Upper lobe of left lung (tissue), 6 donors: Measurements from ENCODE around the gene KSR2. TPM values are rescaled to one million over a fixed set of nuclear protein-coding genes. Genes with fewer than 3 reads are reported as not detected.

Experiments used
- ATAC-seq, 2 donors: fragments of 200-7000 bp; cut with Tn5 transposase; one replicate each; pipeline ENCODE4 v1.9.1; 2022; ENCODE audit warnings: mild to moderate bottlenecking in 2 of 2, moderate library complexity in 2 of 2; ENCODE audit not compliant: low FRiP score in 2 of 2
- DNase-seq, 2 donors: peaks; one replicate each; pipeline ENCODE4 v3.0.0-alpha.2; 2019 to 2020
- H3K27ac ChIP-seq, 4 donors: fragments of 200-600 bp; sonication (generic); one replicate each; pipeline ENCODE4 v1.5.1; 2016 to 2019
- H3K27me3 ChIP-seq, 4 donors: fragments of 200-600 bp; sonication (generic); one replicate each; pipeline ENCODE4 v1.5.1; 2017 to 2019
- H3K36me3 ChIP-seq, 4 donors: fragments of 200-600 bp; sonication (generic); one replicate each; pipeline ENCODE4 v1.5.1; 2016 to 2019
- H3K4me1 ChIP-seq, 4 donors: fragments of 200-600 bp; sonication (generic); one replicate each; pipeline ENCODE4 v1.5.1; 2018 to 2019
- H3K4me3 ChIP-seq, 4 donors: fragments of 200-600 bp; sonication (generic); one replicate each; pipeline ENCODE4 v1.5.1; 2017 to 2019; ENCODE audit warnings: mild to moderate bottlenecking in 2 of 4, moderate library complexity in 1 of 4
- H3K9me3 ChIP-seq, 4 donors: fragments of 200-600 bp; sonication (generic); one replicate each; pipeline ENCODE4 v1.5.1; 2018 to 2019
- EP300 ChIP-seq, 4 donors: sonication (generic); formaldehyde crosslinking; IDR thresholded peaks; one replicate each; pipeline ENCODE4 v1.5.1; 2017; ENCODE audit warnings: antibody characterized with exemption in 4 of 4, control low read depth in 2 of 4
- POLR2A ChIP-seq, 4 donors: fragments of 450-650 bp; IDR thresholded peaks; one replicate each; pipeline ENCODE4 v1.5.1; 2016 to 2017; ENCODE audit warnings: antibody characterized with exemption in 4 of 4, mild to moderate bottlenecking in 2 of 4
- POLR2AphosphoS5 ChIP-seq, 2 donors: sonication (generic); formaldehyde crosslinking; IDR thresholded peaks; one replicate each; pipeline ENCODE4 v1.5.1; 2017; ENCODE audit warnings: antibody characterized with exemption in 2 of 2
- WGBS, 2 donors: methylation state at CpG; one replicate each; pipeline ENCODE4 v1.1.5; 2017 to 2018; 5-methylcytosine and 5-hydroxymethylcytosine counted together
- total RNA-seq, 6 donors: library from RNA; depleted of rRNA in 4 of 6; stranded (reverse); fragments of >200 nt in 4 of 6; gene quantifications; one replicate each; pipeline versions ENCODE4 v1.1.0 to v1.2.1, GENCODE V29; 2016 to 2021
- TF ChIP-seq, protein P1 (sequence below), 6 experiments: fragments of 450-650 bp in 4 of 6; fragments of 200-600 bp in 2 of 6; sonication (generic) in 2 of 6; IDR thresholded peaks; one replicate each; pipeline ENCODE4 v1.5.1; 2016 to 2019; ENCODE audit warnings: antibody characterized with exemption in 6 of 6
- donor health status: DM: no; HTN: no; CAD: no; lungs with moderate emphysema.
- donor health status: DM: no; HTN: yes; CAD: no; lungs with severe emphysema.

KSR2 gene
- total RNA-seq, 6 donors from 2014 or later = 0.30 to 3.2 (median 0.85) TPM

DNA sequence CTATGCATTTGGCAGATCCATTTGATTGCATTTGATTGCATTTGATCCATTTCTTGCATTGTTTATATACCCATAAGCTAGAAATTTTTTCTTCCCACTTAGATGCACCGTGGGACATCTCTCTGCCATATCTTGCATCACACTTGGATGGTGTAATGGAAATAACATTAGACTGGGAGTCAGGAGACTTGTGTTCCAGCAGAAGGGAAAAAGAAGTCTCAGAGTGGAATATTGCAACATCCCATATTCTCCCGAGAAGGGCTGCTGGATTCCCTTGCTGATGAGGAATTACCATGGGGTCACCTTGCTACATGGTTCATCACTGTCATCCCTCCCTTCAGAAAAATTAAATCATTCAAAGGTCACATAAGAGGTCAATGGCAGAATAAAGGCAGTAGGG lies 78.1 kb downstream of the KSR2 start:
- 71 to 73% methylated on average over 2 of the region's 2 CpGs for WGBS, 2 donors
- H3K27me3 ChIP-seq = no peaks in the 10 kb centered on the region
- no peak overlapping the region for H3K27ac ChIP-seq
- H3K4me1 ChIP-seq = no peaks in the 10 kb centered on the region
- TF ChIP-seq POLR2A (IDR thresholded peaks at IDR 0.05) (no peak), POLR2AphosphoS5 (IDR thresholded peaks at IDR 0.05) (no peak), EP300 (IDR thresholded peaks at IDR 0.05) (no peak)
- DNase-seq = no peak
- ATAC-seq = no peak
- no peak overlapping the region for H3K4me3 ChIP-seq
- H3K9me3 ChIP-seq = no peaks in the 10 kb centered on the region
- H3K36me3 ChIP-seq = no peaks in the 10 kb centered on the region

DNA sequence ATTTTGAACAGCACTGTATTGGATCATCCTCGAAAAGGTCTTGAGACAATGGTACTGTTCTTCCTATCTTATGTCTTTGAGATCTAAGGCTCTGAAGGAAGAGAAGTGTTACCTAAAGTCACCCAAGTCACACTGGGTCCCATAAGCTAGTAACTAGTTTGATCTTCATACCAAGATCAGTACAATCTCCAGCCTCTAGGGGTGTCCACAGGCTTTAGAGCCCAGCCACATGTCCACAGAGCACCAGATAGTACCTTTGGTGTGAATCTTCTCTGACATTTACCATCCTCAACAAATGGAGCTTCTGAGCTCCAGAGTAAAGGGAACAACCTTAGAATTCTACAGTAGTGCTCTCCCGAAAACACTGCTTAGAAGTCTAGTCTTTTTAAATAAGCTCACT lies 78.7 kb downstream of the KSR2 start:
- no peak for TF ChIP-seq EP300 (IDR thresholded peaks at IDR 0.05)
- TF ChIP-seq, protein P1, sequence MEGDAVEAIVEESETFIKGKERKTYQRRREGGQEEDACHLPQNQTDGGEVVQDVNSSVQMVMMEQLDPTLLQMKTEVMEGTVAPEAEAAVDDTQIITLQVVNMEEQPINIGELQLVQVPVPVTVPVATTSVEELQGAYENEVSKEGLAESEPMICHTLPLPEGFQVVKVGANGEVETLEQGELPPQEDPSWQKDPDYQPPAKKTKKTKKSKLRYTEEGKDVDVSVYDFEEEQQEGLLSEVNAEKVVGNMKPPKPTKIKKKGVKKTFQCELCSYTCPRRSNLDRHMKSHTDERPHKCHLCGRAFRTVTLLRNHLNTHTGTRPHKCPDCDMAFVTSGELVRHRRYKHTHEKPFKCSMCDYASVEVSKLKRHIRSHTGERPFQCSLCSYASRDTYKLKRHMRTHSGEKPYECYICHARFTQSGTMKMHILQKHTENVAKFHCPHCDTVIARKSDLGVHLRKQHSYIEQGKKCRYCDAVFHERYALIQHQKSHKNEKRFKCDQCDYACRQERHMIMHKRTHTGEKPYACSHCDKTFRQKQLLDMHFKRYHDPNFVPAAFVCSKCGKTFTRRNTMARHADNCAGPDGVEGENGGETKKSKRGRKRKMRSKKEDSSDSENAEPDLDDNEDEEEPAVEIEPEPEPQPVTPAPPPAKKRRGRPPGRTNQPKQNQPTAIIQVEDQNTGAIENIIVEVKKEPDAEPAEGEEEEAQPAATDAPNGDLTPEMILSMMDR (IDR thresholded peaks at IDR 0.05) = no peak
- no peak for TF ChIP-seq POLR2AphosphoS5 (IDR thresholded peaks at IDR 0.05)
- no peak for TF ChIP-seq POLR2A (IDR thresholded peaks at IDR 0.05)
- Histone ChIP-seq H3K4me3 (no peak overlapping the region), H3K27me3 (no peaks in the 10 kb centered on the region), H3K27ac (no peak overlapping the region), H3K4me1 (no peaks in the 10 kb centered on the region), H3K36me3 (no peaks in the 10 kb centered on the region), H3K9me3 (no peaks in the 10 kb centered on the region)
- DNase-seq = no peak
- ATAC-seq = peak in 1 of 2 donors; percentile 8
- 94 to 100% methylated on average over 2 of the region's 2 CpGs for WGBS, 2 donors

DNA sequence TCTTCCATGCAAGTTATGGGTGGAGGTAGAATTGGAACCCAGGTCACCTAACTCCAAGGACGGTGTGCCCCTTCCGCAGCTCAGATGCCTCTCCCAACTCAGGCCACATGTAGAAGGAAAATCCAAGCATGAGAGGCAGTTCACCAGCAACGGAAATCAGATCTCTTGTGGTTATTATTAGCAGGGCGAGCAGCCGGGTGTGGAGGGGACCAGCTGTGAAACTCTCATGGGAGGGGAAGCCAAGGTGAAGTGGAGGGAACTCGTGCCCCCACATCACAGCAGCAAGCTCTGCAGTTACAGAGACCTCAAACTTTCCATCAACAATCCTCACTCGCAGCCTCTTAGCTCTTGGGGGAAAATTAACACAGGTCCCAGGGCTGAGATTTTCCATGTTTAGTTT lies 79.7 kb downstream of the KSR2 start:
- Histone ChIP-seq H3K4me3 (no peak overlapping the region), H3K27ac (no peak overlapping the region), H3K4me1 (no peaks in the 10 kb centered on the region), H3K27me3 (no peaks in the 10 kb centered on the region), H3K9me3 (no peaks in the 10 kb centered on the region), H3K36me3 (no peaks in the 10 kb centered on the region)
- 75 to 81% methylated on average over 7 of the region's 7 CpGs for WGBS, 2 donors
- ATAC-seq (no peak), DNase-seq (no peak)
- TF ChIP-seq EP300 (IDR thresholded peaks at IDR 0.05) (no peak), POLR2AphosphoS5 (IDR thresholded peaks at IDR 0.05) (no peak), POLR2A (IDR thresholded peaks at IDR 0.05) (no peak)
- TF ChIP-seq, protein P1 (IDR thresholded peaks at IDR 0.05) = no peak

DNA sequence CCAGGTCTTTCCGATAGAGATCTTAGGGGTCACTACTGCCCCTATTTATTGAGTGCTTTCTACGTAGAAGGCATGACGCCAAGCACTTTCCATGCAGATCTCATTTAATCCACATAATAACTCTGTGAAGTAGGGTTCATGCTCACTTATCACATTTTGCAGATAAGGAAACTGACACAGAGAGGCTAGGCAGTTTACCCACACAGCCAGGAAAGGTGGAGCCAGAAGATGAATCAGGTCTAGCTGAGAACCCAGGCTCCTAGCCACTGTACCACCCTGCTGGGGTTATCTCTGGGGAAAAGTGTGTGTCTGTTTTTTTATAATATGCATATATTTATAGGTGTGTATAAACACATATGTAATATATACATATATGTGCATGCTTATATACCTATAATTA lies 83.6 kb downstream of the KSR2 start:
- no peaks in the 10 kb centered on the region for H3K36me3 ChIP-seq
- WGBS, 2 donors = 91 to 94% methylated on average over 3 of the region's 3 CpGs
- DNase-seq (no peak), ATAC-seq (no peak)
- H3K4me3 ChIP-seq = no peak overlapping the region
- no peaks in the 10 kb centered on the region for H3K9me3 ChIP-seq
- H3K27me3 ChIP-seq = no peaks in the 10 kb centered on the region
- no peaks in the 10 kb centered on the region for H3K4me1 ChIP-seq
- TF ChIP-seq POLR2A (IDR thresholded peaks at IDR 0.05) (no peak), POLR2AphosphoS5 (IDR thresholded peaks at IDR 0.05) (no peak), EP300 (IDR thresholded peaks at IDR 0.05) (no peak)
- TF ChIP-seq, protein P1 (IDR thresholded peaks at IDR 0.05) = no peak
- no peak overlapping the region for H3K27ac ChIP-seq

DNA sequence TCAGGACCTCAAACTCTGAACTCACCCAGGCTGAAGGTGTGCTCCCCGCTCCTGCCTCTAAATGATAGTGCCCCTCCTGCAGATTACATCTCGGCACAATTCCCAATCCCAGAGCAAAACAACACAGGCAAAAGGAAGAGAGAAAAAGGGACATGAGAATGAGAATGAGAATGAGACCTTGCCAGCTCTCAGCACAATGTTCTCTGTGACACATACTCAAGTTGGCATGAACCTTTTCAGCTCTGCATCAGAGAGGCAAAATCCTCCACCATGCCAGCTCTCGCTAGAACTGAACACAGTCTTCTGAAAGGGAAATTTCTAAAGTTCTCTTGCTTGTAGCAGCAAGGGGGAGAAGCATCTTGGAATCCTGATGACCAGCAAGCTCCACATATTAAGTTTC lies 84.6 kb downstream of the KSR2 start:
- no peaks in the 10 kb centered on the region for H3K4me1 ChIP-seq
- no peaks in the 10 kb centered on the region for H3K27me3 ChIP-seq
- no peak for TF ChIP-seq EP300 (IDR thresholded peaks at IDR 0.05)
- TF ChIP-seq POLR2AphosphoS5 (IDR thresholded peaks at IDR 0.05) = no peak
- TF ChIP-seq, protein P1 (IDR thresholded peaks at IDR 0.05) = no peak
- TF ChIP-seq POLR2A (IDR thresholded peaks at IDR 0.05) = no peak
- DNase-seq (no peak), ATAC-seq (no peak)
- WGBS, 2 donors = 81 to 82% methylated on average over 3 of the region's 3 CpGs
- H3K4me3 ChIP-seq = no peak overlapping the region
- H3K27ac ChIP-seq = no peak overlapping the region
- H3K9me3 ChIP-seq = no peaks in the 10 kb centered on the region
- no peaks in the 10 kb centered on the region for H3K36me3 ChIP-seq
